ENCODE measurements around the gene HTT.
"Not testable (repeated sequence)": the region's sequence is repeated elsewhere in the genome, so short reads cannot be mapped to it uniquely, and the experiment has no call there.

HTT gene

DNA sequence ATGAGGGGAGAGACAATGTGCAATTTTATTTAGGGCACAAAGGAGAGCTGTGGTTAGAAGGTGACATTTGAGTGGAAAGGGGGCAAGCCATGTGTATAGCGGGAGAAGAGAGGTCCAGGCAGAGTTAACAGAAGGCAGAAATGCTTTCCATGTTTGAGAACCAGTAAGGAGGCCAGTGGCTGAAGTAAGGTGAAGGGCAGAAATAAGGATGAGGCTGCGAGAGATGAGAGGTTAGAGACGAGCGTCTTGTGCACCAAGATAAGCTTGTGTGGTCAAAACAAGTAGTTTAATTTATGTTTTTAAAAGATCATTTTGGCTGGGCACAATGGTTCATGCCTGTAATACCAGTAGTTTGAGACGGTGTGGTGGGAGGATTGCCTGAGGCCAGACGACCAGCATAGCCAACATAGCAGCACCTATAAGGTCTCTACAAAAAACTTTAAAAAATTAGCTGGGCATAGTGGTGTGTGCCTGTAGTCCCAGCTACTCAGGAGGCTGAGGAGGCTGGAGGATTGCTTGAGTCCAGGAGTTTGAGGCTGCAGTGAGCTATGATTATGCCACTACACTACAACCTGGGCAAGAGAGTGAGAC is 8.5 kb downstream of the HTT start:
- TF ChIP-seq GATA1 (IDR thresholded peaks at IDR 0.05; ENCODE audit: low read depth, low read length): no peak
- no peak for TF ChIP-seq POLR2A (IDR thresholded peaks at IDR 0.05; ENCODE audit: low read length)
- DNase-seq: peak; percentile 26 to 65

DNA sequence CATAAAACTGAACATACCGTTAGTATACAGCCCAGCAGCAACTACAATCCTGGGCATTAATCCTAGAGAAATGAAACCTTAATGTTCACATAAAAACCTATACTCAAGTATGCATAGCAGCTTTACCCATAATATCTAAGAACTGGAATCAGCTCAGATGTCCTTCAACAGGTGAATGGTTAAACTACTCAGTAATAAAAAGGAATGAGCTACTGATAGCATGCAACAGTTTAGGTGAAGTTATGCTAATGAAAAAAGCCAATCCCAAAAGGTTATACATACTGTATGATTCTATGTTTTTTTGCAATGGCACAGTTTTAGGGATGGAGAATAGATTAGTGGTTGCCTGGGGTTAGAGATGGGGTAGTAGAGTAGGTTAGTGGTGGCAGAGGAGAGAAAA is 9.3 kb downstream of the HTT start:
- DNase-seq: no peak
- TF ChIP-seq GATA1 (IDR thresholded peaks at IDR 0.05; ENCODE audit: low read depth, low read length) (no peak), POLR2A (IDR thresholded peaks at IDR 0.05; ENCODE audit: low read length) (no peak)

DNA sequence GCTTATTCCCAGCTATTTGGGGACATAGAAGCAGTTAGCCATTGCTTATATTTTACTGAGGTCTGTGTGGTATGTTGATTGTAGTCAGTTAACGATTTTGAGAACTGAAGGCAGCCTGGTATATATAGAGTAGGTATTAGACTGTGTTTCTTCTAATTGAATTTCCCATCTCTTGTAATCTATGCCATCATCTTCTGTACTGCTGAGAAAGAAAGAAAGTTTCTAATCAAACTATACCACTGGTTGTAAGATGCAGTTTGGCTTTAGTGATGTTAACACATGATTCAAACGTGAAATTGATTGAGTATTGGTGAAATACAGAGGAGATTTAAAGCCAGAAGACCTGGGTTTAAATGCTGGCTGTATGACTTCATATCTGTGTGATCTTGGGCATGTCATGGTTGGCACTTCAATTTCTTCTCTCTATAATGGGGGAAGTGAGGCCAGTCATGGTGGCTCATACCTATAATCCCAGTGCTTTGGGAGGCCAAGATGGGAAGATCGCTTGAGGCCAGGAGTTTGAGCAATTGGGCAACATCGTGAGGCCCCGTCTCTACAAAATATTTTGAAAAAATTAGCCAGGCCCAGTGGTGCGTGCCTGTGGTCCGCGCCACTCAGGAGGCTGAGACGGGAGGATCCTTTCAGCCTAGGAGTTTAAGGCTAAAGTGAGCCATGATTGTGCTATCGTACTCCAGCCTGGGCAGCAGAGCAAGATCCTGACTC is 11.6 kb downstream of the HTT start:
- DNase-seq: no peak

DNA sequence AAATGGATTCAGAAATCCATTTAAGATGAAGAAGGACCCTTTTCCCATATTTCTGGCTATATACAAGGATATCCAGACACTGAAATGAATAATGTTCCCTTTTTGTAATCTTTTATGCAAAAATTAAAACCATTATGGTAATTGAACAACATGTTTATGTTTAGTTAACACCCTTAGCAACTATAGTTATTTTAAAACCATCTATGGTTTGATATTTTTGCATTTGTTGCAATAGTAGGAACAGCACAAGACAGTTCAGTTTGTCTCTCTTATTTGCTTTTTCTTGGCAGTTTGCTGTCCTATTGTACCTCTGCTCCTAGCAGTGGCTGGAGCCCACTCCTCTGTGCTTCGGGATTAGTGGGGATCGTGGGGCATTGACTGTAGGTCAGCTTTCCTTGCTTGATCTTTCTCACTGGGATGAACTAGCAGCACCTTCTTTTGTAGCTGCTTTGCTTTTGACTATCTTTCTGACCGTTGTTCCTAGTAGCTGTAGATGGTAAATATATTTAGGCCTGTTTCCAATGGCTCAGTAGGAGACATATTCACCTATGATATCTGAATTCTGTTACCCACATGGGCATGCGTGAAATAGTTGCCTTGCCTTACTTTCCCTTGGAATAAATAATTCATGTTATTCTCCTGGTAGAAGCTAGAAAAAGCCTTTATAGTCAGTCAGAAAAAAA is 12.8 kb downstream of the HTT start:
- TF ChIP-seq GATA1 (IDR thresholded peaks at IDR 0.05; ENCODE audit: low read depth, low read length): no peak
- no peak for TF ChIP-seq POLR2A (IDR thresholded peaks at IDR 0.05; ENCODE audit: low read length)
- DNase-seq: no peak

More for the DNA sequence above, 11.6 kb downstream of the HTT start:
- TF ChIP-seq GATA1 (IDR thresholded peaks at IDR 0.05; ENCODE audit: low read depth, low read length) (no peak), POLR2A (IDR thresholded peaks at IDR 0.05; ENCODE audit: low read length) (no peak)

DNA sequence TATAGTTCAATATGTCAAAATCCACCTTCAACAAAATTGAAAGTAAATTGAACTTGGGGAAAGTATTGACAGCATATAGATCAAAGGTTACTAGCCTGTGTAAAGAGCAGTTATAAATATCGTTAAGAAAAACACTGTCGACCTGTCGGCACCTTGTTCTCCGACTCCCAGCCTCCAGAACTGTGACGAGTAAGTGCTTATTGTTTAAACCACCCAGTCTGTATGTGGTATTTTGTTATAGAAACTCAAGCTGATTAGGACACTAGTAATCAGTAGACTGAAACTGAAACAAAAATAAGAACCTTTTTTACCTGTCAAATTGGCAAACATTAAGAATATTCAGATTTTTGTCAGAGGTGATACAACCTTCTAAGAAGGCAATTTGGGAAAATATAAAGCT is 17.0 kb downstream of the HTT start:
- TF ChIP-seq GATA1 (IDR thresholded peaks at IDR 0.05; ENCODE audit: low read depth, low read length) (no peak), POLR2A (IDR thresholded peaks at IDR 0.05; ENCODE audit: low read length) (no peak)
- no peak for DNase-seq

DNA sequence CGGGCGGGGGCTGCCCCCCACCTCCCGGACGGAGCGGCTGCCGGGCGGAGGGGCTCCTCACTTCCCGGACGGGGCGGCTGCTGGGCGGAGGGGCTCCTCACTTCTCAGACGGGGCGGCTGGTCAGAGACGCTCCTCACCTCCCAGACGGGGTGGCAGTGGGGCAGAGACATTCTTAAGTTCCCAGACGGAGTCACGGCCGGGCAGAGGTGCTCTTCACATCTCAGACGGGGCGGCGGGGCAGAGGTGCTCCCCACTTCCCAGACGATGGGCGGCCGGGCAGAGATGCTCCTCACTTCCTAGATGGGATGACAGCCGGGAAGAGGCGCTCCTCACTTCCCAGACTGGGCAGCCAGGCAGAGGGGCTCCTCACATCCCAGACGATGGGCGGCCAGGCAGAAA is 20.2 kb downstream of the HTT start:
- not testable (repeated sequence) for DNase-seq

DNA sequence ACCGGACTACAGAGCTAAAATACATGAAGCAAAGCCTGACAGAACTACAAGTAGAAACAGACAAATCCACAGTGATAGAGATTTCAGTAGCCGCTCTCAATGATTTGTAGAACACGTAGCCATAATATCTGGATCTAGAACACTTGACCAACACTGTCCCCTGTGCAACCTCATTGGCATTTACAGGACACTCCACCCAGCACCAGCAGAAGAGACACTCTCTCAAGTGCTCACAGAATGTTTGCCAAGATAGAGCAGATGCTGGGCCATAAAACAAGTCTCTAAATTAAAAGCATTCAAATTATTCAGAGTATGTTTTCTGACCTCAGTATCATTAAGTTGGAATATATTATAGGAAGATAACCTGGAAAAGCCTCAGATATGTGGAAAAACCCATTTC is 21.7 kb downstream of the HTT start:
- DNase-seq: no peak
- TF ChIP-seq GATA1 (IDR thresholded peaks at IDR 0.05; ENCODE audit: low read depth, low read length) (no peak), POLR2A (IDR thresholded peaks at IDR 0.05; ENCODE audit: low read length) (no peak)

DNA sequence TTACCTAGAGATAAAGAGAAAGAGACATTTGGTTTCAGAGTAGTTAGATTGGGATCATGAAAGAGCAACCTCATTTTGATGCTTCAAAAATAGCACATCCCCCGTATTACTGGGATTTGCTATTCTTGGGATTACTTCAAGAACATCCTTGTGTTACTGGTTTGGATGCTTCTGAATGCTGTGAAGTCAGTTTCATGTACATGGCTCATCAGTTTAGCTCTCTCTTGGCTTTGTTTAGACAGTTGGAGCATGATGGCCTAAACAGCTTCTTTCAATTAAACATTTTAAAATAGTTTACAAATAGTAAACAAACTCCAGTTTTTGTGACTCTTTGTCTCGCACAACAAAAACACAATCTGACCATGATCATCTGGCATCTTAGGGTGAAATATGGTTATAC is 23.9 kb downstream of the HTT start:
- DNase-seq: no peak
- TF ChIP-seq POLR2A (IDR thresholded peaks at IDR 0.05; ENCODE audit: low read length): no peak
- TF ChIP-seq GATA1 (IDR thresholded peaks at IDR 0.05; ENCODE audit: low read depth, low read length): no peak

DNA sequence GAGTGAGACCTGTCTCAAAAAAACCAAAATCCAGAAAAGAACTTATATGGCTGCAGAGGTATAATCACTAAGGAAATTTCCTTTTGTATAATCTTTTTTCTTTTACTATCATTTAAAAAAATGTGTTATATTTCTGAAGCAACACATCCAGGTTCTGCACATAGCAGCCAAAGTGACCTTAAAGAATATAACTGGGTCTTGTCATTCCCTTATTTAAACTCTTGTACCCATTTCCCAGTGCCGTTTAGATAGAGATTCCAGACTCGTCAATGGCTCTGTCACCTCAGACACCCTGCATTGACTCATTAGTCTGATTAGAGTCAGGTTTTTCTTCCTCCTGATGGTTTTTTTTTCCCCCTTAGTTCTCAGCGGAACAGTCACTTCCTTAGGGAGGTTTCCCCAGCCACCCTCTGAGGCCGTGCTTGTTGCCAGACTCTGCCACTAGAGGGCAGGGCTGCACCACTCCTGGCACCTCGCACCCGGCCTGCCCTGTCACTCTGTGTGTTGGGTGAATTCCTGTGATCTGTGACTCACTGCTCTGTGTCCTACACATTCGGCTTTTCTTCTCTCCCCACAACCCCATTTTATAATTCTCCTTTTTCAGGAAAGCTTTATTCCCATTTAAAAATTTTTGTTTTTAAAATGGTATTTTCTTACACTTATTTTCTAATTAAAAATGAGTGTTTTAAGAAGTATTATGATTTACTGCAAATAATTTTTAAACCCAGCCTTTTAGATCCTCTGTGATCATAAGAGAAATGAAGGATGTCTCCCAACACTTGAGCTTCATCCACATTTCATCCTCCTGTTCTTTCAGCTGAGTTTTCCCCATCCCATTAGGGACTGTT is 32.1 kb downstream of the HTT start:
- DNase-seq: peak; percentile 74 to 89
- TF ChIP-seq GATA1 (IDR thresholded peaks at IDR 0.05; ENCODE audit: low read depth, low read length): no peak
- no peak for TF ChIP-seq POLR2A (IDR thresholded peaks at IDR 0.05; ENCODE audit: low read length)

DNA sequence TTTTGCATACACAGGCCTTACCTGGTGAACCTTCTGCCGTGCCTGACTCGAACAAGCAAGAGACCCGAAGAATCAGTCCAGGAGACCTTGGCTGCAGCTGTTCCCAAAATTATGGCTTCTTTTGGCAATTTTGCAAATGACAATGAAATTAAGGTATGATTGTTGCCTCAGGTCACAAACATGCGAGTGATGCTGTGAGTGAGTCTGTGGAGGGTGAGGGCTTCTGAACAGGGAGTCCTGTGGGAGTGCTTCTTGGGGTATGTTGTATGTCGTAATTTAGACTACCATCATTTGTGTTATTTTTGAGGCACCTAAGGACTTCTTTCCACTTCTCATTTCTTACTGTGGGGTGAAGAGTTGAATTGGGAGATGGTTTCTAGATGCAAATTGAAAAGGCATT is 32.8 kb downstream of the HTT start:
- no peak for DNase-seq
- TF ChIP-seq GATA1 (IDR thresholded peaks at IDR 0.05; ENCODE audit: low read depth, low read length) (no peak), POLR2A (IDR thresholded peaks at IDR 0.05; ENCODE audit: low read length) (no peak)

DNA sequence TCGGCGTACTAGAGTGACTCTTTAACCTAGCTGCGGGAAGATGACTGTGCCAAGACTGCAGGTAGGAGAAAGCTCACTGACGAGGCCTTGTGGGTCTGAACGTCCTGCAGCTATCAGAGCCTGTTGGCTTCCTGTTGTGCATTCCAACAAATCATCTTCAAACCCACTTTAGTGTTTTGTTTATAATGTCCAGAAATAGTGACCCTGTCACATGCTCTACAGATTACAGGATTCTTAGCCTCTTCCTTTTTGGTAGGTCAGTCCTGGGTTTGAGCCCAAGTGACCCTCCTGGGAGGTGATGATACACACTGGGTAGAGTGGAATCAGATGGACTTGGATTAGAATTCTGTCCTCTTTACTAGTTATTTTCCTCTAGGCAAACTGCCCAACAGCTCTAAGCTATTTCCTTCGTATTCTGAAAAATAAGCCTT is 33.2 kb downstream of the HTT start:
- no peak for DNase-seq
- TF ChIP-seq POLR2A (IDR thresholded peaks at IDR 0.05; ENCODE audit: low read length): no peak
- no peak for TF ChIP-seq GATA1 (IDR thresholded peaks at IDR 0.05; ENCODE audit: low read depth, low read length)

DNA sequence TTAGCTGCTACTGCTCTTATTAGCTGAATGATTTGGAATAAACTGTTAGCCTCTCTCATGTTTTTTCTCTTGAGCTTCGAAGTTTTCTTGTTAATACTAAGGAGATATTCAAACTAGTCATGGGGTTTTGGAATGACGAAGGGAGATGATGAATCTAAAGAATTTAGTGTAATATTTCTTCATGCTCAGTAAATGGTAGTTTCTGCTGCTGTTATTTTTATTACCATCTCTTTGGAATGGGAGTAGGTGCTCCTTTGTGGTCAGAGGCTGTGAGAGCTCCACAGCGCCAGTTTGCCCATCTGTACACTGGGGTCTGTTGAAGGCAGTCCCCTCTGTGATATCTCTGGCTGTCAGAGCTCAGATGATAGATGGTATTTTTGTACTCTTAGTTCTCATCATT is 33.7 kb downstream of the HTT start:
- no peak for DNase-seq
- TF ChIP-seq POLR2A (IDR thresholded peaks at IDR 0.05; ENCODE audit: low read length) (no peak), GATA1 (IDR thresholded peaks at IDR 0.05; ENCODE audit: low read depth, low read length) (no peak)

DNA sequence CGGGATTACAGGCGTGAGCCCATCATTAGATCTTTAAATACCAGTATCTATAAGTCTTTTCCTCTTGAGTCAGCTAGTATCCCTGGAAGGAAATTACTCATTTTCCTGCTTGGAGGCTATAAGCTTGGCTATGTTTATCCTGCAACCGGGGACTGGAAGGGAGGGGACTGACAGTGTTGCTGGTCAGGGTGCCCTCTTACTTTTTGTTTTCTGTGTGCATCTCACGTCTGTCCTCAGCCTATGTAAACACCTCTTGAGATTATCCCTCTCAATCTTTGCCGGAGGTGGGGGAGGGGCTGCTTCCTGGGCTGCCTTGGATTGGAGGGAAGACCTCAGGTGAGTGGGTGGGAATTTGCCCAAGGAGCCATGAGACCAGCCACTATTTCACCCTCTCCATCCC is 37.0 kb downstream of the HTT start:
- DNase-seq: no peak
- TF ChIP-seq GATA1 (IDR thresholded peaks at IDR 0.05; ENCODE audit: low read depth, low read length): no peak
- no peak for TF ChIP-seq POLR2A (IDR thresholded peaks at IDR 0.05; ENCODE audit: low read length)

DNA sequence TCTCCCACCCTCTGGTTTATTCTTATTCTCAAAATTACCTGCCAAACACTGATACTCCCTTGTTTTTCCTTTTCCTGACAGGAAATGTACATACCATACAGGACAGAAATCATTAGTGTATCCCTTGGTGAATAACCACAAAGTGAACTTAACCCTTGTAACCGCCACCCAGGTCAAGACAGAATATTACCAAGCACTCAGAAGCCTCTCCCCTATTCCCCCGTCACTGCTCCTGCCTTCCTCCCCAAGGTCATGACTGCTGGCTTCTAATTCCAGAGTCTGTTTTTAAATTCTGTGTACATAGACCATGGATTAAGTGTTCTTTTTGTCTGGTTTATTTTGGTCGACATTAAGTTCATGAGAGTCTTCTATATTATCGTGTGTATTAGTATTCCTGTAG is 37.7 kb downstream of the HTT start:
- no peak for DNase-seq
- TF ChIP-seq GATA1 (IDR thresholded peaks at IDR 0.05; ENCODE audit: low read depth, low read length): no peak
- no peak for TF ChIP-seq POLR2A (IDR thresholded peaks at IDR 0.05; ENCODE audit: low read length)
